Heart right ventricle (tissue), 16 donors: ENCODE measurements around the gene NKTR. TPM values are rescaled to one million over a fixed set of nuclear protein-coding genes. Genes with fewer than 3 reads are reported as not detected.
"Not testable (repeated sequence)": the region's sequence is repeated elsewhere in the genome, so short reads cannot be mapped to it uniquely, and the experiment has no call there.

ENCODE experiments used
- ATAC-seq, 8 donors: fragments of 200-7000 bp; cut with Tn5 transposase; one replicate each; pipeline ENCODE4 v1.9.1; 2020; ENCODE audit warnings: mild to moderate bottlenecking in 8 of 8, moderate library complexity in 8 of 8, moderate number of reproducible peaks in 1 of 8
- DNase-seq, 2 donors: peaks; one replicate each; pipeline ENCODE4 v3.0.0-alpha.2; 2020
- H3K27ac ChIP-seq, 10 donors: fragments of 200-600 bp; sonication (generic) in 2 of 10; one replicate each; pipeline versions ENCODE4 v1.5.0 to v1.8.0; 2020 to 2022; ENCODE audit warnings: mild to moderate bottlenecking in 3 of 10
- H3K27me3 ChIP-seq, 7 donors: fragments of 200-600 bp; one replicate each; pipeline ENCODE4 v1.8.0; 2021 to 2022; ENCODE audit warnings: mild to moderate bottlenecking in 2 of 7
- H3K36me3 ChIP-seq, 9 donors: fragments of 200-600 bp; sonication (generic) in 1 of 9; one replicate each; pipeline versions ENCODE4 v1.5.0 to v1.8.0; 2020 to 2022; ENCODE audit warnings: mild to moderate bottlenecking in 2 of 9
- H3K4me1 ChIP-seq, 9 donors: fragments of 200-600 bp; sonication (generic) in 1 of 9; one replicate each; pipeline versions ENCODE4 v1.5.0 to v1.8.0; 2020 to 2022; ENCODE audit warnings: mild to moderate bottlenecking in 4 of 9
- H3K4me3 ChIP-seq, 10 donors: fragments of 200-600 bp; sonication (generic) in 2 of 10; one replicate each; pipeline versions ENCODE4 v1.5.0 to v1.8.0; 2020 to 2022; ENCODE audit warnings: mild to moderate bottlenecking in 7 of 10, moderate library complexity in 2 of 10
- H3K9me3 ChIP-seq, 11 donors: fragments of 200-600 bp in 10 of 11; sonication (generic) in 2 of 11; one replicate each; pipeline versions ENCODE4 v1.5.0 to v1.8.0; 2013 to 2022; ENCODE audit warnings: mild to moderate bottlenecking in 2 of 11, control low read depth in 1 of 11, moderate library complexity in 1 of 11
- WGBS, 2 donors: extraction: QIAGEN DNeasy Blood & Tissue Kit; methylation state at CpG; one replicate each; pipeline ENCODE4 v1.1.7; 2013; ENCODE audit warnings: inconsistent platforms in 1 of 2; 5-methylcytosine and 5-hydroxymethylcytosine counted together
- intact Hi-C, 10 donors: fragments of 100-400 bp; cut with DNase I; formaldehyde crosslinking; loops; one replicate each; pipeline versions ENCODE4 v1.11.1 to v1.14.2; 2022
- long read RNA-seq, 3 donors: library from polyadenylated mRNA; unstranded; transcript quantifications; one replicate each; pipeline ENCODE4 v2.0.0, GENCODE V29; 2020 to 2021
- polyA plus RNA-seq, 2 donors: library from polyadenylated mRNA; stranded (reverse); fragments of 200-250 nt; gene quantifications; one replicate each; pipeline ENCODE4 v1.2.3, GENCODE V29; 2013
- total RNA-seq, 10 donors: library from RNA; stranded (reverse); fragmentation: NEBNext Ultra II Directional in 3 of 10; extraction: Animal tissue kit (Norgen Biotek cat#: 25700) in 3 of 10; gene quantifications; one replicate each; pipeline versions ENCODE4 v1.2.1 to v1.2.4, GENCODE V29; 2021 to 2023
- TF ChIP-seq, protein P1 (sequence below), 9 donors: fragments of 200-600 bp; sonication (generic) in 2 of 9; IDR thresholded peaks; one replicate each; pipeline versions ENCODE4 v1.5.0 to v1.8.0; 2021 to 2022; ENCODE audit warnings: antibody characterized with exemption in 9 of 9, mild to moderate bottlenecking in 5 of 9, moderate library complexity in 1 of 9
- donor health status: Arrhythmogenic right ventricular cardiomyopathy.
- donor health status: ischemic (EF 13 %, LVEDD 7.1; RV severe dilation, severe dysfunction).
- donor health status: healthy with polysubstance abuse.
- donor health status: DM: no; HTN: yes; CAD: no.
- donor health status: DM: no; HTN: no; CAD: no.
- donor health status: ischemic (EF 25% LVEDD 6.9; RV normal size, moderate dysfunction).
- donor health status: ischemic (EF 25% LVEDD 5.7; RV mildly dilated, moderate dysfunction).
- donor health status: healthy.
- donor health status: DM: yes; HTN: yes; CAD: no.
- donor health status: Ischemic cardiomyopathy.
- donor health status: ischemic (EF 35%, LVEDD 5.7; RV mildly dilated, moderate dysfunction).
- donor health status: nonischemic (EF 11% LVEDD 7.7; RV severe dilation, severe dysfunction).
- donor health status: DM: yes; HTN: yes; CAD: no.
- donor health status: PGD.
- donor health status: ischemic (EF 29% LVEDD 5.4; RV normal size, mild dysfunction).
- donor health status: nonischemic (EF 23%, LVEDD 6.1; RV moderate dilation, normal function).

Gene NKTR
- total RNA-seq (10 to 100 TPM; 19.7 to 28.4 (median 21.9) TPM), polyA plus RNA-seq (10 to 100 TPM; 10.2 to 59.3 TPM)
- long read RNA-seq, donor 1, full-length matches to known transcripts: 1 of 19 reads
- long read RNA-seq, donor 1, partial matches to known transcripts: 14 of 19 reads
- long read RNA-seq, donor 1, other reads (novel, unspliced or antisense): 4 of 19 reads
- long read RNA-seq, donor 2, partial matches to known transcripts: 7 of 18 reads
- long read RNA-seq, donor 2, other reads (novel, unspliced or antisense): 10 of 18 reads
- long read RNA-seq, donor 3, partial matches to known transcripts: 13 of 25 reads
- long read RNA-seq, donor 3, other reads (novel, unspliced or antisense): 12 of 25 reads

DNA sequence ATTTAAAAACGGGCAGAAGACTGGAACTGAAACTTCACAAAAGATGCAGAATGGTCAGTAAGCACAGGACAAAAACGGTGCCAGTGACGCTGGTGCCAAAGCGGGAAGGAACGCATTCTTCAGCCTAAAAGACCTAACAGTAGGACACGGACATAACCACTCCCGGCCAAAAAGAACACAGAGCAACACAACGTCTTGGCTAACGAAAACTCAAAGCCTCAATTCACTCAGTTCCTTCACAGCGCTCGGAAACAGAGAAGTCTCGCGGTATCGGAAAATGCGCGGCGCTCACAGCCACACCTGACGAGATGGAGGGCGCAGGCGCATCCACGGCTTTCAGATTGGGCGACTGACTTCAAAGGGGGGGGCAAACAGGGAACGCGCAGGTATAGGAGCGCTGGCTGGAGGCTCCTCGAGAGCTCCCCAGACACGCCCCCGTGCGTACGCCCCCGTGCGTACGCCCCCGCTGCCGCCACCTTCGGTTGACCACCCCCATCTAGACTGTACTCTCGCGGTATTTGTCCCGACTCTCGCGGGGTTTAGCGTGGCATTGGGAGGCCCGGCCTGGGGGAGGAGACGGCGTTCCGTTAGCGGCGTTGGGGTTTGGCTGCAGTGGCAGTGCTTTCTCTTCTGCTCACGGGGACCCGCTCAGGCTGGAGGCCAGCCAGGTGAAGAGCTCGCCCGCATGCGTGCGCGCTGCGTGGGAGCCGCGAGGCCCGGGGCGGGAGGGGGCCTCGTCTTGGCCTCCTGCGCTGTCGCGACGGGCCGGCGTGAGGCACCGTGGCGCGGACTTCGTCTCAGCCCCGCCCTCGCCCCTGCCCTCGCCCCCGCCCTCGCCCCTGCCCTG lies at the start of gene NKTR:
TSS of gene NKTR (plus strand) at position 576 of the 847 bp plus-strand sequence. CDS start 321 bp downstream, outside the sequence.
- Histone ChIP-seq H3K4me3 (peak within 1 kb of the TSS; percentile 77 to 96 (median 86)), H3K4me1 (peaks cover 0 to 40% (median 24%) of the 10 kb centered on the region in 9 donors), H3K27ac (peak within 1 kb of the TSS; percentile 98 to 100 (median 98)), H3K27me3 (no peaks in the 10 kb centered on the region), H3K36me3 (peaks cover 0 to 26% (median 12%) of the 10 kb centered on the region in 9 donors), H3K9me3 (peaks cover 0 to 15% (median 8%) of the 10 kb centered on the region in 11 donors)
- peak; percentile 93 to 97 (median 96) for ATAC-seq
- TF ChIP-seq, protein P1, sequence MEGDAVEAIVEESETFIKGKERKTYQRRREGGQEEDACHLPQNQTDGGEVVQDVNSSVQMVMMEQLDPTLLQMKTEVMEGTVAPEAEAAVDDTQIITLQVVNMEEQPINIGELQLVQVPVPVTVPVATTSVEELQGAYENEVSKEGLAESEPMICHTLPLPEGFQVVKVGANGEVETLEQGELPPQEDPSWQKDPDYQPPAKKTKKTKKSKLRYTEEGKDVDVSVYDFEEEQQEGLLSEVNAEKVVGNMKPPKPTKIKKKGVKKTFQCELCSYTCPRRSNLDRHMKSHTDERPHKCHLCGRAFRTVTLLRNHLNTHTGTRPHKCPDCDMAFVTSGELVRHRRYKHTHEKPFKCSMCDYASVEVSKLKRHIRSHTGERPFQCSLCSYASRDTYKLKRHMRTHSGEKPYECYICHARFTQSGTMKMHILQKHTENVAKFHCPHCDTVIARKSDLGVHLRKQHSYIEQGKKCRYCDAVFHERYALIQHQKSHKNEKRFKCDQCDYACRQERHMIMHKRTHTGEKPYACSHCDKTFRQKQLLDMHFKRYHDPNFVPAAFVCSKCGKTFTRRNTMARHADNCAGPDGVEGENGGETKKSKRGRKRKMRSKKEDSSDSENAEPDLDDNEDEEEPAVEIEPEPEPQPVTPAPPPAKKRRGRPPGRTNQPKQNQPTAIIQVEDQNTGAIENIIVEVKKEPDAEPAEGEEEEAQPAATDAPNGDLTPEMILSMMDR (IDR thresholded peaks at IDR 0.05): peak in 3 of 9 donors; percentile 12 to 38 (median 16)
- 0% methylated on average over 75 to 76 of the region's 76 CpGs for WGBS, 2 donors
- intact Hi-C loops: loop anchor here in 4 of 10 donors (1.0 to 5.0 kb wide), 3 partner anchors 10 to 140 kb away; partner anchors contain the start of genes ZBTB47 (in 4 of the 4) and SS18L2 (in 1 of the 4)
- DNase-seq: peak; percentile 97

DNA sequence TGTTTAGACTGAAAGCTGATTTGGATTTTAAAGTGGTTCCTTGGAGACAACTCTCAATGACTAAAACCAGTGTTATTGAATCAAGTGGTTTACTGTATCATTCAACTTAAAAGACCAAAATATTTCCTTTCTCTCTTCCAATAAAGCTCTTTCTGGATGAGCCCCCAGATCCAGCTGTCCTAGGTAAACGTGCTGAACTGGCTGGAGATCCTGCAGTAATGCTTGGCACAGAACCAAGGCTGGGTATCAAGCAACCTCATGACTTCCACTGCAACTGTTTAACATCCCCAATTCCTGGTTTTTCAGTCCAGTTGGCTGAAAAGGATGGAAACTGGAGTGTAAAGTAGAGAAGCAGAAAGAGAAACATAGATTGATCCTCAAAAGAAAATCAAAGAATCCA lies 47.7 kb upstream of the NKTR start:
- 17% methylated on average over 1 of the region's 1 CpG for WGBS, 2 donors
- H3K27me3 ChIP-seq: no peaks in the 10 kb centered on the region
- TF ChIP-seq, protein P1 (IDR thresholded peaks at IDR 0.05): no peak
- H3K9me3 ChIP-seq: no peaks in the 10 kb centered on the region
- intact Hi-C loops: loop anchor here in 1 of 10 donors (5.0 kb wide), 1 partner anchor 306 kb away; no protein-coding TSS in a partner anchor
- H3K27ac ChIP-seq: no peak overlapping the region
- H3K4me3 ChIP-seq: no peak overlapping the region
- DNase-seq: no peak
- peaks cover 0 to 12% (median under 1%) of the 10 kb centered on the region in 9 donors for H3K4me1 ChIP-seq
- H3K36me3 ChIP-seq: peaks cover 0 to 99% (median 52%) of the 10 kb centered on the region in 9 donors
- ATAC-seq: no peak

DNA sequence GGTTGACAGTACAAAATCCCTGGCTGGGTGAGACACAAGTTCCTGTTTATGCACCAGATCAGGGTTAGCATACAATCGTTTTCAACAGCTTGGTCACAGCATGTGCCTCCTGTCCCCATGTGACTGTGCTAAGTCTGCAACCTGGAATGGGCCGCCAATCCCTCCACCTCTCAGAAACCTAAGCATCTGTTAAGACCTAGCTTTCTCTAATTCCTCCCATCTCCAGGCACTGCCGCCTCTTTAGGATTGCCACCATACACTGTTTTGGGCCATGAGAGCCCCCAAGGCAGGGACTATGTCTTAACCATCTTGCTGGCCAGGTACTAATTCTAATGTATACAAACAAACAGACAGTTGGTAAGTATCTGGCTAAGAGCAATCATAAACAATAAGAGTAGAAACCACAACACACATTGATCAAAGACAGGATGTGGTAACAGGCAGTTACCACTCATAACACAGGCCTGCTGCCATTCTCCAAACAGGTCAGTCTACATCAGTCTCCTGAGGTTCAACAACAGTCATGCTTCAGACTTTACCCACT lies 44.3 kb upstream of the NKTR start:
- 70% methylated on average over 3 of the region's 3 CpGs for WGBS, 2 donors
- H3K4me3 ChIP-seq: no peak overlapping the region
- peaks cover 0 to 100% (median 67%) of the 10 kb centered on the region in 9 donors for H3K36me3 ChIP-seq
- no peaks in the 10 kb centered on the region for H3K27me3 ChIP-seq
- H3K4me1 ChIP-seq: peaks cover 0 to 2% (median 0%) of the 10 kb centered on the region in 9 donors
- no peaks in the 10 kb centered on the region for H3K9me3 ChIP-seq
- intact Hi-C loops: no loop called here
- TF ChIP-seq, protein P1 (IDR thresholded peaks at IDR 0.05): no peak
- peak in 1 of 8 donors; percentile 17 for ATAC-seq
- peak overlapping the region in 1 of 10 donors; percentile 37 for H3K27ac ChIP-seq
- no peak for DNase-seq

DNA sequence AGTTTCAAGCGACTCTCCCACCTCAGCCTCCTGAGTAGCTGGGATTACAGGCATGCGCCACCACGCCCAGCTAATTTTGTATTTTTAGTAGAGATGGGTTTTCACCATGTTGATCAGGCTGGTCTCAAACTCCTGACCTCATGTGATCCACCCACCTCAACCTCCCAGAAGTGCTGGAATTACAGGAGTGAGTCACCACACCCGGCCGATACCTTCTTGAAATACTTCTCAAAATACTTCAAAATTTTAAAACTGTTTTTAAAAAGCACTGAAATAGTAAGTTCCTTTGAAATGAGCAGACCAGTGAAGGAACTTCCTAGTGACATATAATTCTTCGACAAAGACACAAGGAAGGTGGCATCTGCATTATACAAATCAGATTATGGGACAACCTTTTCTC lies 43.7 kb upstream of the NKTR start:
- ATAC-seq, DNase-seq, H3K27me3 ChIP-seq, H3K9me3 ChIP-seq, H3K4me1 ChIP-seq, intact Hi-C loops, H3K4me3 ChIP-seq: not testable (repeated sequence)
- 97 to 99% methylated on average over 6 of the region's 6 CpGs for WGBS, 2 donors
- peak overlapping the region in 1 of 10 donors; percentile 17 for H3K27ac ChIP-seq
- peaks cover 0 to 100% (median 62%) of the 10 kb centered on the region in 9 donors for H3K36me3 ChIP-seq
